Hematopoietic multipotent progenitor cell treated with erythropoietin and hydrocortisone succinate and interleukin-3 and kit ligand, for 6 days (in vitro differentiated cells): ENCODE data around the gene RBBP6.
A peak's percentile ranks its signal among the peaks of the same experiment; 100 is the strongest.

Experiments
- DNase-seq: peaks from one replicate; pipeline ENCODE4 v3.0.0-alpha.2; 2015

RBBP6 gene

DNA sequence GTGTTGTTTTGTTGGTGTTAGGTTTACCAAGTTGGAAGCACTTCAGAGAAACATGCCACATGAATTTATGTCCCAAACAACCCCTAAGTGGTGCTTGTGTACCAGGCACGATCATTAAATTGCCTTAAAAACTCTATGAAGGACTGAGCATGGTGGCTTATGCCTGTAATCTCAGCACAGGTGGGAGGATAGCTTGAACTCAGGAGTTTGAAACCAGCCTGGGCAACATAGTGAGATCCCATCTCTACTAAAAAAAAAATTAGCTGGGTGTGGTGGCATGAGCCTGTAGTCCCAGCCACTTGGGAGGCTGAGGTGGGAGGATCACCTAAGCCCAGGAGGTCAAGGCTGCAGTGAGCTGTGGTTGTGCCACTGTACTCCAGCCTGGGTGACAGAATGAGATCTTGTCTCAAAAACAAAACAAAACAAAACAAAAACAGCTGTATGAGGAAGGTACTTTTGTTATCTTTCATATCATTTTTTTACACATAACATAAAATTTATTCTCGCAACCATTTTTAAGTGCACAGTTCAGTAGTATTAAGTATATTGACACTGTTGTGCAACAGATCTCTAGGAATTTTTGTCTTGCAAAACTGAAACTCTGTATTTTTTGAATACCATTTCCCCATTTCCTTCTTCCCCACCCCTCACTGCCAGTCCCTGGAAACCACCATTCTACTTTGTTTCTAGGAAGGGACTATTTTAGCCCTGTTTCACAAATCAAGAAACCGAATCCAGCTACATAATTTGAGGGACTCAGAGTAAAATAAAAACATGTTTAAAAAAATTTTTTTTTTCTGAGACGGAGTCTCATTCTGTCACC lies 14.3 kb upstream of the RBBP6 start:
- DNase-seq = no peak

DNA sequence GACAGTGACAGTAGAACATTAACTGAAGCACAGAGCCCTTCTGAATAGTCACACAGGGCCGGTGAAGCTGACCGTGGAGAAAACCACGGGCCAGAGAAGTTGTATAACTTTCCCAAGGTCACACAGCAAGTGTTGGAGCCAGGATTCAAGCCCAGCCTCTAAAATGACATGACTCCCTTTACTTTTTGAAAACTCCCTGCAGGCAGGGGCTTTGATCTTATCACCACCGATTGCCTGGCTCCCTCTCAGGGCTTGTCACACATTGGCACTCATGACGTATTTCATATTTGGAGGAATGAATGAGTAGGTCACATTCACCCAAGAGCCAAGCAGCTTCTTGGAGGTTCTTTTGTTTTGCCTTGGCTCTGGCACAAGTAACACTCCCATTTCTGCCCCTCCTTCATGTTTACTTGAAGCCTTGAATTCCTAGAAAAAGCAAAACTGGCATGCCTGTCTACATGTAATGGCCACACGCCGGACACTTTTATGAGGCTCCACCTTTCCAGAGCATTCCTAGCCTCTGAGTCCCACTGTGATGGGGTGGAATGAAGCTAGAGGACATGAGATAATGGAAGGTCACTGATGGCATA lies 13.3 kb upstream of the RBBP6 start:
- no peak for DNase-seq

DNA sequence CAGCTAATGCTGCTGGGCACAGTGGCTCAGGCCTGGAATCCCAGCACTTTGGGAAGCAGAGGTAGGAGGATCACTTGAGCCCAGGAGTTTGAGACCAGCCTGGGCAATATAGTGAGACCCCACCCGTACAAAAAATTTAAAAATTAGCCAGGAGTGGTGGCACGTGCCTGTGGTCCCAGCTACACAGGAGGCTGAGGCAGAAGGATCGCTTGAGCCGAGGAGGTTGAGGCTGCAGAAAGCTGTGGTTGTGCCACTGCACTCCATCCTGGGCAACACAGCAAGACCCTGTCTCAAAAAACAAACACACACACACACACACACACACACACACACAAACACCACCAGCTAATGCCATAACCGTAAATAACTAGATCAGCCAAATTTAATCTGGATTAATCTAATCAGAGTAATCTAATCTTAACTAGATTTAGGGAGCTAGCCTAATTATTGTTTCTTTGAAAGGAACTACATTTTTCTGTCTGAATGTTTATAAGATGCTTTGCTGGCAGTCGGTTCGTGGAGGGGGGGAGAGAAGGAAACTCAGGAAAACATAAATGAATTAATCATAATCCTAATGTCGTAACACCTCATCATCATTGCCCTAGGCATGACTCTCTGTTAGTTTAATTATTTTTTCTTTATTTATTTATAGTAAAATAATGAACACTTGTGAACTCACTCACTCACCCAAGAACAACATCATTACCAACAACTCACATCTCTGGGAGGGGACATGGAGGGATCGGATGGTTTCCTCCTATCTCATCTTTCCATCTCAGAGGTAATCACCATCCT lies 12.5 kb upstream of the RBBP6 start:
- DNase-seq = no peak

DNA sequence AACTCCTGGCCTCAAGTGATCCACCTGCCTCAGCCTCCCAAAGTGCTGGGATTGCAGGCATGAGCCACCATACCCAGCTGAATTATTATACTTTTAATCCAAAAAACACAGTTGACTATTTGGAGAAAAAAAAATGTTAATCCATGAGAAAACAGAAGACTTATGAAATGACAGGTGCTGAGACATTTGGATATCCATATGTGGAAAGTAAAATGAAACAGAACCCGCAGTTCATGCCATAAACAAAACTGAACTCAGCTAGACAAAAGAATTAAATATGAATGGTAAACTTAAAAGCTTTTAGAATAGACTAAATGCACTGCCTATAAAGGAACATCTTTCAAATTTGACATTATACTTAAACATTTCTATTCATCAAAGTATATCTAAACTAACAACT lies 8.2 kb upstream of the RBBP6 start:
- DNase-seq = no peak

DNA sequence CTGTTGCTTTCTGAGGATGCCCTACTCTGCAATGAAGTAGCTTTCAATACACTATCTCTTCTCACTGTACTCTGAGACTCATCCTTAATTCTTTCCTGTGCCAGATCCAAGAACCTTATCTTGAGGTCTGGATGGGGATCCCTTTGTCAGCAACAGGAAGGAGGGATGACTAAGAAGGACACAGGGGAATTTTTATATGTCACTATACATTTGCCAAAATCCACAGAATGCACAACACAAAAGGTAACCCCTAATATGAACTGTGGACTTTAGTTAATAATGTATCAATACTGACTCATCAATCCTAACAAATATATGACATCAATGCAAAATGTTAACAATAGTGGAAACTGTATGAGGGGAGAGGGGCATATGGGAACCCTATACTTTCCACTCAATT lies 4.7 kb upstream of the RBBP6 start:
- no peak for DNase-seq

DNA sequence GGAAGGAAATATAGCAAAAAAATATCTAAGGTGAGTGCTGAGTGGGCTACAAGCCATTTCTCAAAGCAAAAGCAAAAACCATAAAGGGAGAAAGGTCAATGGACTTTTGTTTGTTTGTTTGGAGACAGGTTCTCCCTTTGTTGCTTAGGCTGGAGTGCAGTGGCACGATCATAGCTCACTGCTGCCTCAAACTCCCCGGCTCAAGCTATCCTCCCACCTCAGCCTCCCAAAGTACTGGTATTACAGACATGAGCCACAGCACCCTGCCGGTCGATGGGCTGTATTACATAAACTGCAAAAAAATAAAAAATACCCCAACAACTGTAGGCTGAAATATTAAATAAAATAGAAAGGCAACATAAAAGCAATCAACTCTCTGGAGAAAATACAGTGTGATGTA lies 3.5 kb upstream of the RBBP6 start:
- no peak for DNase-seq

DNA sequence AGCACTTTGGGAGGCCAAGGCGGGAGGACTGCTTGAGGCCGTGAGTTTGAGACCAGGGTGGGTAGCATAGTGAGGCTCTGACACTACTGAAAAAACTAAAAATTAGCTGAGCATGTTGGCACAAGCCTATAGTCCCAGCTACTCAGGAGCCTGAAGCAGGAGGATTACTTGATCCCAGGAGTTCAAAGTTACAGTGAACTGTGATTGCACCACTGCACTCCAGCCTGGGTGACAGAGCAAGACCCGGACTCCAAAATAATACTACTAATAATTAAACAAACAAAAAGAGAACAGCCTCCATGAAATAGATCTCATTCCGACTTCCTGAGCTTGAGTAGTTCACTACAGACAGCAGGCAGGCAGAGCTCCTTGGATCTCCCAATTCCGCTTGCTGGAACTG lies 2.7 kb upstream of the RBBP6 start:
- no peak for DNase-seq

DNA sequence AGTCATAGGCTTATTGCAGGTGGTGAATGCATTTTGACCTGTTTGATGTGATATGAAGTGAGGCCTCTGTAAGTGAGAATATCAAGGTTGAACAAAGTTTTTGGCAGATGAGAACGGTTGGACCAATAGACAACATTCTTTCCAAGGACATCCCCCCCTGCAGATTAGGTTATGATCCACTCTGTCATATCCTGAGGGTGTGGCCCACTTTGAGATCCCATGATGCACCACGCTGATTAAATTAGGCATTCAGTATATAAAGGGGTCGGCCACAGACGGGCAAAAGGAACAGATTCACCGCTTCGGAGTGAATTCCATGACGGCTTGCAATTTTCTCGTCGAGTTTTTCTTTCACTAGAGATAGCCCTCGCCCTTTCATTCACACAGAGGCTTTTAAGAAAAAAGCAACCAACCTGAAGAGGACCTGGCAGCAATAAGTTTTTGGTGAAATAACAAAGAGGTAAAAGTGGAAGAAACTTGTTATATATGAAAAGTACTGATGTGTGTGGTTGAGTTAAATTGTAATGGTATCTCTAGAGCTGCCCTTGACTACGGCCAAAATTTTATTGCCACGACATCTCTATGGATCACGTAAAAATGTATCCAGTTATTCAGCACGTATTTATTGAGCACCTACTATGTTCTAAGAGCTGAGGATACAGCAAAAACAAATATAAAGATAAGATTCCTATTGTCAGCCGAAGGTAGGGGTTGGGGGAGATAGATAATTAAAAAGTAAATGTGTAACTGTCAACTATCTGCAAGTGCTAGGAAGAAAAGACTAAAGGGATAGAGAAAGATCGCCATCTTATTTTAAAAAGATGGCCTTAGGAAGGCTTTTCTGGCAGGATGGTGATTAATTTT lies 1.7 kb upstream of the RBBP6 start:
- DNase-seq = peak; percentile 70

DNA sequence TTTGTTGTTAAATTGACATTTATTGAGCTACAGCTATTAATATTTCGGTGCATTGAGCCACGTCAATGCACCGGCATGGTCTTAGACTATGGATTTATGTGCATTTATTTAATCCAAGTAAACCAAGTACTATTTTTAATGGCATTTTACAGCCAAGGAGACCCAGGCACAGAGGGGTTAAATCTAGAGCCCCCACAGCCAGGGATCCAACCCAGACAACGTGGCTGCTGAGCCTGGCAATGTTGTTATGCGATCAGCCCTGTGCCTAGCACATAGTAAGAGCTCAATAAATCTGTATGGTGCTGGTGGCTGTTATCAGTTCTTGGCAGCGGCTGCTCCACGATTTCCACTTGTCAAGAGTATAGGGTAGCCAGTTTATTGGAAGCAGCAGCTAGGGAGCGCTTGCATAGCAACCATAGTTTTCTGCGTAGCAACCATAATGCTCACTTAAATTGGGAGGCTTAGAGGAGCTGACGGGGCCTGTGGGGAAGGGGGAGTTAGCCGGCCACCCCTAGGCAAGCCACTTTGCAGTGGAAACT lies 541 bp upstream of the RBBP6 start:
- DNase-seq = peak; percentile 94

DNA sequence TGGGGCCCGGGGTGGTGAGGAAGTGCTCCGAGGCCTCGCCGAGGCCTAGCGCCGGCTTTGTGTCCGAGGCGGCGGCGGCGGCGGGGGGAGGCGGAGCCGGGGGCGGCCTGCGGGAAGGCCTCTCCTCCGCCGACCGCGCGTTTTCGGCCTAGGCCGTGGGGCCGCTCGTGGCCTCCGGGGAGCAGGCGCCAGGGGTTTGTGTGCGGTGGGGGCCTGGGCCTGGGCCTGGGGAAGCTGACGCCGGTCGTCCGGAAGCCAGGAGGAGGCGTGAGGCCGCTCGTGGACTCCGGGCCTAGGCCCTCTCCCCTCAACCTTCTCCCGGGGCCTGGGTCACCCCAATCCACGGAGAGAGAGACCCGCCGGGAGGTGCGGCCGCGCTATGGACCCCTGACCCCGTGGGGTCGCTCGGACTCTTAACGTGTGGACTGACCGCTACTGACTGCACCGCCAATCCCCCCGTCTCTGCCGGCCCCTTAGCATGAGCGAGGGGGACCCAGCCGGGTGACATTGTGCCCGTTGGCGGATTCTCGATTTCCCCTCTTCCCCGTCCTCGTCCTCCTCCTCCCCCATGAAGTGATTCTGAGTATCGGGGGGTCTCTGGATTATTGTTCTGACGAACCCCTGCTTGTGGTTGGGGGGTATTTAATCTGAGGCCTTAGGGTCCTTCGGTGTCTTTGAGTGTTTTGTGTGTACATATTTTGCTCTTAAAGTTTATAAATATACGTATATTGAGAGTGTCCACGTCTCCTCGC lies 660 bp downstream of the RBBP6 start:
- DNase-seq = peak; percentile 49

DNA sequence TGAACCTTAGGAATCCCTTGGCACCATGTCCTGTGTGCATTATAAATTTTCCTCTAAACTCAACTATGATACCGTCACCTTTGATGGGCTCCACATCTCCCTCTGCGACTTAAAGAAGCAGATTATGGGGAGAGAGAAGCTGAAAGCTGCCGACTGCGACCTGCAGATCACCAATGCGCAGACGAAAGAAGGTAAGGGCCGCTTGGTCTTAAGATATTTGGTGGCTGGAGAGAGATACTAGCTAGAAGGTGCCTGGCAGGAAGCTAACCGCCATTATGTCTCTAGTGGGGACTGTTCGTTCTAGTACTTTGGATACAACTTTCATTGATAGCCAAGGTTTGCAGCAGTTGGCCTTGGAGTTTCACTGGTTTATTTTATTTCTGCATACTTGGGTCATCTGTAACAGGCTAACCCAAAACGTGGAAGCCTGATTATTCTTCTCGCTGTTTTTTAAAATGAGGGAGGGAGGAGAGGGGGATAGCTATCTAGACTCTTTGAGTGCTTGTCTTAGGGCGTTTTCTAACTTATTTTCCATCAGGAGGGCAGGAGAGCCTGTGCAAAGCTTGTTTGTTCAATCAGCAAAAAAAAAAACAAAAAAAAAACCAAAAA lies 1.3 kb downstream of the RBBP6 start:
- peak; percentile 64 for DNase-seq

DNA sequence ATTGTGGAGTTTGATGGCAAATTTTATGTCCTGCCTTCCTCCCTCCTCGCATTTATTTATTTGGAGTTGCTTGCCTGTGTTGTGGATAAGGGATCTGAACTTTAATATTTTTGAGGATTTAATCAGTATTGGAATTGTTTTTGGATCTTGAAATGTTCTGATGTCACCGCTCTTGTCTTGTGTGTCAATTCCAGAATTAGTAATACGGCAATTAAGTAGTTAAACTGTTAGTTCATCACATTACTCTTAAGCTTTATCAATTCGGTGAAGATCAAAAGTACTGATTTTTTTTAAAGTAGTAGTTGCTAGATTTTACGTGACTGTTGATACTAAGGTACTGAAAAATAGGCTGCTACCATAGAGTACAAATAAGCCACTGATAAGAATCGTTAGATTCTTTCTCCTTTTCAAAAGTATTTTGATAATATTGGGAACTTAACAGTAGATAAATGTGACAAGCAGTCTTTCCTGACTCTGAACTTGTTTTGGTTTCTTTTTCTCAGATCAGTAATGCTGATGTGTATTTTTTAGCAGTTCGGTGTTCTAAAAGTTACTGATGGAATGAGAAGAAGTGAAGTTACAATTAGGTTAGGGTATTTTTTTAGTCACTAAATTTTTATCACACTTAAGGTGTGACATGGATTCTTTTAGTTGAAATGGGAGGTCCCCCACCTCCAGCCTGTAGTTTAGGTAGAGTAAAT lies 2.0 kb downstream of the RBBP6 start:
- no peak for DNase-seq

DNA sequence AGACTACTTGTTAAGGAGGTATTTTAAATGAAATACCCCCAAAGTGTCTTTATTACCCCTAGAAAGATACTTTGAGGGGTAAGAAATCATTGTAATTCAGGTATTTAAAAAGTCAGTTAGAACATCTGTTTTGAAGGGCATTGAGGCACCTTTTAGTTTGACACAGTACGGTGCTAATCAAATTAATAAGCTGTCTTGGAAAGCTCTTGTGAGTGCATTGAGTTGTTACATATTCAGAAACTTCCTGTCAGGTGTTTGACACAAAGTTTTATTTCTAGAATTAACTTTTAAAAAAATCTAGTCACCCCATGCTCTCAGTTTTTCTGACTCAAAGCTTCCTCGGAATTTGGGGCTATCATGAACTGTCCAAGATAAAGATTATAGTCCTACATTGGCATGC lies 4.6 kb downstream of the RBBP6 start:
- DNase-seq = no peak

DNA sequence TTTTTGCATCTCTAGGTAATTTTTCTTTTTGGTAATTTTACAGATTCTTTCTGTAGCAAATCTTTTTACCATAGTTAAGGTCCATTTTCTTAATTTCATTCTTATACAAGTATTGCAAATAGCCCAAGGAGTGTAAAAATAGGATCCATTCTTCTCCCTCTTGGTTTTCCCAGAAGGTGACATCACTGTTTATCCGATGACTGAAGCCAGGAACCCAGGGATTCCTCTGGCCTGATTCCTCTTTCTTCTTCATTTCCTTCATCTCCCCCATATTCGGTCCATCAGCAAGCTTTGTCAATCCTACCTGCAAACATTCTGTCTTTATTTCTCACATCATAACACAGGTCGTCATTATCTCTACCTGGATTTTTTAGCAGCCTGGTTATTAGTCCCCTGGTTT lies 5.3 kb downstream of the RBBP6 start:
- no peak for DNase-seq

DNA sequence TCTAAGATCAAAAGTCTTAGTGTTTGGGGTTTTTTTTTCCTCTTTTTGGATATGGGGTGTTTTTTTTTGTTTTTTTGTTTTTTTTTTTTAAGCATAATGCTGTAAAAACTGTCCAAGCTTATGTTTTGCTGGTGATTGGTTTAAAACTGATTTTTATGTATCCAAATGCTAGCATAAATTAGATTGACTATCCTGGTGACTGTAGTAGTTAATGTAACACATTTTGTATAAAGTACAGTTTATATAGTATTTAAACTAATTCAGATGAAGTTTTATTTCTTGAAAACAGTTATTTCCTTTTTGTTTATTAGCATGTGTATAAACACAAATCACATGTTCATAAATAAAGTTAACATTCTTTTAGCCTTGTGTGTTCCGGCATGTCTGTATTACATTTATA lies 10.9 kb downstream of the RBBP6 start:
- no peak for DNase-seq

DNA sequence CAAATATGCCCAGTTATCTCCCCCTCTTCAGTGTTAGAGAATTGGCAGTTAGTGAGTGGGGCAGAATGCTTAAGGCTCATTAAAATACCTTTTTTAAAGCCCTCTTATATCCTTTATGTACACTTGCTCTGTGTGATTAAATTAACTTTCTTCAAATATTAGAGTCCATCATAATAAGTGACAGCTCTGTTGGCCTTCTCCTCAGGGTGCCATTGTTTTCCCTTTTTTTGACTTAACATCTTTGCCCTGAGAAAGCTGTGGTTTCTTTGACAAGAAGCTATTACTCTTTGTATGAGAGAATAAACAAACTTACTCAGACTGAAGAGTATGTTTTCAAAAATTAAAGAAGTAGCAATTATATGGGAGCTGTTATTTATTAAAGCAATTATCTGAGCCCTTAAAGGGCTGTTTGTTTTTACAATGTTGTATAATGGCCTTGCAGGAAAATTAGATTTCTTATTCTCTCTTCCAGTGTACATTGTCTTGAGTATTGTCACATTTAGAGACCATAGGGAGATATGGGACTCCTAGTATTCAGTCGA lies 13.4 kb downstream of the RBBP6 start:
- DNase-seq = no peak

DNA sequence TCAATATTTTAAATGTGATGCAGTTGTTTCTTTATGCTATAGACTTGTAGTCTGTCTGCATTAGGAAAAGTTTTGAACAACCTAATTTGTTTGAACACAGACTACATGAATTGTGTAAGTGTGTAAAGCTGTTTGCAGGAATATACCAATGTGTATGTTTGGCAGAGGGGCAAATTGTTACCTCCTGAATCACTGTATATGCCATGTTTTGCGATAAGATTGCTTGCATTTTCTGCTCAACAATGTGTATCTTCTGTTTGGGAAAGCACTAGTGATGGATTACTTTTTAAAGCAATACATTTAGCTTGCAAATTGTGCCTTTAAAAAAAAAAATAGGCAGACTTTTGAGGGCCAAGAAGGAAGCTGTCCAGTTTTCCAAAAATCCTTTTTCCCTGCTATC lies 14.6 kb downstream of the RBBP6 start:
- no peak for DNase-seq

DNA sequence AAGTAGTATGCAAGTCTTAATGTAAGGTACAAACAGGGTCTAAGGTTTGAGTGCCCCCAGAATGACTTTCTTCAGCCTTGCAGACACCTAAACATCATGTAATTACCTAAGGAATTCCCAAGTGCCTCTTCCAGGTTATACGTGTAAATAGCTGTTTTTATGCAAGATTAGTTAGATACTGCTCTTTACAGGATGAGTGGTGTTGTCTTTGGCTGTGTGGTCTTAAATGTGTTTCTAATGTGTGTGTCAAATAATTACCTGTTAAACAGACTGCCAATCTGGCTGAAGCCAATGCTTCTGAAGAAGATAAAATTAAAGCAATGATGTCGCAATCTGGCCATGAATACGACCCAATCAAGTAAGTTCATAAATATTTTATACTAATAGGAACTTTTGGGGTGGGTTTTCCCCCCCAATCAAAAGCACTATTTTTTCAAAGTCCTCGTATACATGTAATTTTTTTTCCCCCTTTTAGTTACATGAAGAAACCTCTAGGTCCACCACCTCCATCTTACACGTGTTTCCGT lies 16.0 kb downstream of the RBBP6 start:
- no peak for DNase-seq

DNA sequence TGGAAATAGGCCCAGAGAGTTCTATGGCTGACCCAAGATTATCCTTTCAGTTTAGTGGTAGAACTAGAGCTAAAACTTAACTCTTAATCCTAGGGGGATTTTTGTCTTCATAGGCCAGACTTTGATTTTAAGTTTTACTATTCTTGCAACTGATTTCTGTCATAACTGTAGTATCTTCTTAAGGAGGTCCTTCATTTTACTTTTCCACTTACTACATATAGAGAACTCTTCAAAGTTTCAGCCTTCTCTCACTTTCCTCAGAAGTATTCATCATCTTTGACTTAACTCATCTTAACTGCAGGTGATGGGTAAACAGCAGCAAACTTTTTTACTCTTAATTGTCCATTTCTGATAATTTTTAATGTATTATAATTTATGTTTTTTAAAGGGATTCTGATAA lies 23.4 kb downstream of the RBBP6 start:
- no peak for DNase-seq

DNA sequence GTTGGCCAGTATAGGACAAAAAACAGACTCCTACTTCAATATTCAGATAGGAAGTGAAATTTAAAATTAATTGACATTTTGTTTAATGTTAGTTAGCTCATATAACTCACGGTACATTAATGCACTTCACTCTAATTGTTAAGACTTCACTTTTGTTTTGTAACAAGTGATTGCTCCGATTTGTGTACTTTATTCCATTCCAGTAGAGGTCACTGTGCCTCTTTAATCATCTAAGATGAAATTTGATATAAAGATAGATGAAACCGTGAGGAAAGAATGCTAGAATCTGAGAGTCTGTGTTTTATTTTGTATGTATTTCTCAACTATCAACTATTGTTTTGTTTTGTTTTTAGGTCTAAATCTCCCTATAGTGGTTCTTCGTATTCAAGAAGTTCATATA lies 29.0 kb downstream of the RBBP6 start:
- DNase-seq = peak; percentile 19
